ENCODE data around the gene SLC25A26. TPM values are rescaled to one million over a fixed set of nuclear protein-coding genes. Genes with fewer than 3 reads are reported as not detected.

The SLC25A26 gene
- total and polyA plus RNA-seq, 2 of the 13 experiments (the other 11 are each of a cell fraction or from before 2014, with no cell fraction given): 23.1 to 32.7 TPM

- no peak overlapping the region for H3K9ac ChIP-seq (ENCODE audit: insufficient read depth, low read depth, low read length)
- no peak overlapping the region for H3K4me3 ChIP-seq (replicated peaks in 1 of 3; ENCODE audit: insufficient read depth in 1 of 3, low read depth in 2 of 3, low read length in 3 of 3)
- POLR2A ChIA-PET: no interaction called here
- BruUV-seq (replicated peaks): no TSS peak
- WGBS (ENCODE audit: low lambda C conversion rate): over 99% methylated on average over 5 of the region's 5 CpGs
- intact Hi-C loops (cut with micrococcal nuclease; ENCODE audit: unreplicated experiment) (no loop called here), in situ Hi-C loops (cut with HindIII; ENCODE audit: extremely low pct_ligation_motif_present, low pct_unique_long_range_greater_than_20kb) (no loop called here)
- no peaks in the 10 kb centered on the region for H3K4me1 ChIP-seq (ENCODE audit: insufficient read depth, low read length)
- no peaks in the 10 kb centered on the region for H3K79me2 ChIP-seq (ENCODE audit: insufficient read depth, low read length)
- DNase-seq (ENCODE audit: low spot score): no peak
- no peak overlapping the region for H3K4me2 ChIP-seq (ENCODE audit: low read depth, low read length)
- no peaks in the 10 kb centered on the region for H3K9me3 ChIP-seq (ENCODE audit: low read length)
- no peak for FAIRE-seq
- TF ChIP-seq ZNF414 (CRISPR knock-in tag; IDR thresholded peaks at IDR 0.05) (no peak), ZNF7 (CRISPR knock-in tag; IDR thresholded peaks at IDR 0.05) (no peak), ZNF12 (CRISPR knock-in tag; IDR thresholded peaks at IDR 0.05) (no peak), ZNF17 (CRISPR knock-in tag; IDR thresholded peaks at IDR 0.05) (no peak), GATAD2A (CRISPR knock-in tag; IDR thresholded peaks at IDR 0.05) (no peak), CC2D1A (CRISPR knock-in tag; IDR thresholded peaks at IDR 0.05) (no peak), ZNF367 (CRISPR knock-in tag; IDR thresholded peaks at IDR 0.05; ENCODE audit: borderline replicate concordance) (no peak), PAF1 (CRISPR knock-in tag; IDR thresholded peaks at IDR 0.05) (no peak), MZF1 (CRISPR knock-in tag; IDR thresholded peaks at IDR 0.05; ENCODE audit: borderline replicate concordance) (no peak), RARA (CRISPR knock-in tag; IDR thresholded peaks at IDR 0.05) (no peak), TOPORS (CRISPR knock-in tag; IDR thresholded peaks at IDR 0.05) (no peak), DMTF1 (CRISPR knock-in tag; IDR thresholded peaks at IDR 0.05) (no peak)
- TF ChIP-seq, protein P1, sequence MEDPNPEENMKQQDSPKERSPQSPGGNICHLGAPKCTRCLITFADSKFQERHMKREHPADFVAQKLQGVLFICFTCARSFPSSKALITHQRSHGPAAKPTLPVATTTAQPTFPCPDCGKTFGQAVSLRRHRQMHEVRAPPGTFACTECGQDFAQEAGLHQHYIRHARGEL (CRISPR knock-in tag; IDR thresholded peaks at IDR 0.05): no peak
- no peaks in the 10 kb centered on the region for H3K36me3 ChIP-seq (replicated peaks in 1 of 2; ENCODE audit: control insufficient read depth in 1 of 2, insufficient read depth in 2 of 2, low read length in 2 of 2)
- no peaks in the 10 kb centered on the region for H3K27me3 ChIP-seq (ENCODE audit: control insufficient read depth in 1 of 2, insufficient read depth in 2 of 2, low read length in 2 of 2)
- H4K20me1 ChIP-seq (ENCODE audit: insufficient read depth, low read length): no peaks in the 10 kb centered on the region
- no peak overlapping the region for H2AFZ ChIP-seq (ENCODE audit: low read length)
- CTCF ChIA-PET (ENCODE audit: low intra/inter-chr PET ratio, low total read pairs): no interaction called here
- ATAC-seq: no peak
- no peak overlapping the region for H3K27ac ChIP-seq (ENCODE audit: extremely low read length, insufficient read depth, low read length)
These were observed 140.6 kb downstream of the SLC25A26 start for GRCh38 chr3:66361356-66361755.
